ENCODE results near the gene C17orf113.

Gene C17orf113

DNA sequence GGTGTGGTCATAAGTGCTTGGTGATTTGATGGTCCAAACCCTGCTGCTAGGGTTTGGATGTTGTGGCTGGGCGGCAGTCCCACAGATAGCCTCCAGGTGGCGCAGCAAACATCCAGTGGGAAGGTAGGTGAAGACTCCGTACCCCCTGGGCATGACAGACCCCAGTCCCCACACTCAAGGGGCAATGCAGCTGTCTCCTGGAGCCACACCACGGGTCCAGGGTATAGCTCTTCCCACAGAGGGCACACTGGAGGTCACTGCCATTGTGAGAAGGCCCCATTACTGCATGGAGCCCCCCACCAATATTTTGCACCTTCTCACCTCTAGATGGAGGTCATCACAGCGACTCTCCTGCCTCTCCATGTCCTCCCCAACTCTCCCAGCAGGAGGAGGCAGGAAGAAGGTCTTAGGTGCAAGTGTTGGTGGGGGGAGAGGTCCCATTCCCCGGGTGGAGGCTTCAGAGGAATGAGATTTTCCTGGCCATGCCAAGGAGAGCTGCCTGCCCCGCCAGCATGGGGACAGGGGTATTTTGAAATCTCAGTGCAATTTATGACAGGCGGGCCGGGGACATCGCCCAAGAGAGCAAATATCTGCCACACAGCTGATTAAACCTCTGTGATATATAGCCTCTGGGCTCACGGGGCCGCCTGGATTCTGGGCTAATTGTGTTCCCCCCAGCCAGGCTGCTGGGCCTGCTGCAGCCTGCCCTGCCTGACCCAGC is 17.1 kb upstream of the C17orf113 start:
- TF ChIP-seq, protein P1, sequence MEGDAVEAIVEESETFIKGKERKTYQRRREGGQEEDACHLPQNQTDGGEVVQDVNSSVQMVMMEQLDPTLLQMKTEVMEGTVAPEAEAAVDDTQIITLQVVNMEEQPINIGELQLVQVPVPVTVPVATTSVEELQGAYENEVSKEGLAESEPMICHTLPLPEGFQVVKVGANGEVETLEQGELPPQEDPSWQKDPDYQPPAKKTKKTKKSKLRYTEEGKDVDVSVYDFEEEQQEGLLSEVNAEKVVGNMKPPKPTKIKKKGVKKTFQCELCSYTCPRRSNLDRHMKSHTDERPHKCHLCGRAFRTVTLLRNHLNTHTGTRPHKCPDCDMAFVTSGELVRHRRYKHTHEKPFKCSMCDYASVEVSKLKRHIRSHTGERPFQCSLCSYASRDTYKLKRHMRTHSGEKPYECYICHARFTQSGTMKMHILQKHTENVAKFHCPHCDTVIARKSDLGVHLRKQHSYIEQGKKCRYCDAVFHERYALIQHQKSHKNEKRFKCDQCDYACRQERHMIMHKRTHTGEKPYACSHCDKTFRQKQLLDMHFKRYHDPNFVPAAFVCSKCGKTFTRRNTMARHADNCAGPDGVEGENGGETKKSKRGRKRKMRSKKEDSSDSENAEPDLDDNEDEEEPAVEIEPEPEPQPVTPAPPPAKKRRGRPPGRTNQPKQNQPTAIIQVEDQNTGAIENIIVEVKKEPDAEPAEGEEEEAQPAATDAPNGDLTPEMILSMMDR (IDR thresholded peaks at IDR 0.05): peak; percentile 96

DNA sequence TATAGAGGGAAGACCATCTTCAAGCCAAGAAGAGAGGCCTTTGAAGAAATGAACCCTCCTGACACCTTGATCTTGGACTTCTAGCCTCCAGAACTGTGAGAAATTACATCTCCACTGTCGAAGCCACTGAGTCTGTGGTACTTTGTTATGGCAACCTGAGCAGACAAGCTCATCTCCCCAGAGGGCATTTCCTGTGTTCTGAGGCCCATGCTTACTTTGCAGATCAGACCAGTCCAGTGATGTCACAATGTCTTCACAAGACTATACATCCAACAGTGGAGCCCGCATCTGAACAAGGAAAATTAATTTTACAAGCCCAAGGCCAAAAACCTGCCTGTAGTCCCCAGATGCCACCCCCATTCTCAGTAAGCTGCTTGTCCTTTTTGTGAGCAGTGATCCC is 14.8 kb upstream of the C17orf113 start:
- TF ChIP-seq, protein P1 (IDR thresholded peaks at IDR 0.05): no peak

DNA sequence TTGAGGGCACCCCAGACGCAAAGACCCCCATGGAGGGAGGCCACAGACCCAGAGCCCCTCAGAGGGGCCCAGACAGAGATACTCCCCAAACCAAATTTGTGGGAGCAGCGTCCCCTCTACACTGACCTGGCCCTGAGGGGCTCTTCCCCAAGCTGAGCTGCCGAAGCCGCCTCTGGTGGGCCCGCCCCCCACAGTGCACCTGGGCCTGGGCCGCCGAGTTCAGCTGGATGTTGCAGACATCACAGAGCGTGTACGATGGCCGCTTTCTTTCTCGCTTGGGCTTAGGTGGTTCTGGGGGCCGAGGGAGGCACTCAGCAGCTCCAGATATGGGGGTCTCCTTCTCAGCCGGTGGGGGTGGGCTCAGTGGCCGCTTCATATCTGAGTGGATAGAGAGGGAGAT is 12.3 kb upstream of the C17orf113 start:
- TF ChIP-seq, protein P1 (IDR thresholded peaks at IDR 0.05): no peak

DNA sequence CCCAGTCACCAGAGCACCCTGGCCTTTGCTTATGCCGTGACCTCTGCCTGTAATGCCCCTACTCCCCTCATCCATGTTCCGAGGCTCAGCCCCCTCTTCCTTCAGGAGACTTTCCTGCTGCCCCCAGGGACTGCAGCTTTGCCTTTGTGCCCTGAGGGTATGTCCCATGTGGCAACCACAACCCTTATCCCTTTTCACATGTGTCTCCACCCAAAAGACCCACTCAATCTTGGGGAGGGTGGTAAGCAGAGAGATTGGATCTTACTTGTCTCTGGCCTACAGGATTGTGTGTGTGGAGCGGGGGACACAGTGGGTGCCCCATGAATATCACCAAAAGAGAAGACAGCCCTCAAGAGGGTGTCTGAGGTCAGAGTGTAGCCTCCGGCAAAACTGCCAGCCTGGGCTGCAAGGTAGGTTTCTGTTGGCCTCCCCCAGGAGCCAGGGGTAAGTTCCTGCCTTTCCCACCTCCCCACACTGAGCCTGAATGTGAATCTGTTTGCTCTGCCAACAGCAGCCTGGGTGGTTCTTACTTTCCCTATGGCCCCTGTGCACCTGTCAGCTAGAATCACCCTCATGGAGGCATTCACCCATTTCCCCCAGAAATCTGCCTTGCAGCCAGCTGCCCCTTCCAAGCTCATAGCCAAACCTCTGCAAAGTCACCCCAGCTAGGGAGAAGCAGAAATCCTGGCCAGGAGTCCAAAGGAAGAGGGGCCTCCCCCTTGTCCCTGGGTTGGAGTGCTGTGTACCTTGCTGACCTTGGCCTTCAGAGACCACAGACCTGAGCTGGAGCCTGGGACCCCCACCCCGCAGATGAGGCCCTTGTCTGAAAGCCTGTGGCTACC is 11.5 kb upstream of the C17orf113 start:
- TF ChIP-seq, protein P1 (IDR thresholded peaks at IDR 0.05): no peak

DNA sequence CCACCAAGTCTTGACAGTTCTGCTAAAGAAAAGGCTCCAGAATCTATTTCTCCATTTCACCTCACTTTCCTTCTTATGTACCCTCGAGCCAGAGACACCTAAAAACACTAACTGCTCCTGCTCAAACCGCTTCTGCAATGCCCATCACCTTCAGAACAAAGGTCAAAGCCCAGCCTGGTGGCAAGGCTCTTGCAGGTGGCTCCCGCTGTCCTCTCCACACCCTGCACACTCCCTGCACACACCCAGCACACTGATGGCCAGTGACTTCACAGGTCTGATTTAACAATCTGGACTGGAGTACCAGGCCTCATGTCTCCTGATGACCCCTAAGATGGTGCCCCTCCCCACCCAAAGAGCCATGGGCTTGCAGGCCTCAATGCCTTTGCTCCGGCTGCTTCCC is 9.8 kb upstream of the C17orf113 start:
- TF ChIP-seq, protein P1 (IDR thresholded peaks at IDR 0.05): no peak

DNA sequence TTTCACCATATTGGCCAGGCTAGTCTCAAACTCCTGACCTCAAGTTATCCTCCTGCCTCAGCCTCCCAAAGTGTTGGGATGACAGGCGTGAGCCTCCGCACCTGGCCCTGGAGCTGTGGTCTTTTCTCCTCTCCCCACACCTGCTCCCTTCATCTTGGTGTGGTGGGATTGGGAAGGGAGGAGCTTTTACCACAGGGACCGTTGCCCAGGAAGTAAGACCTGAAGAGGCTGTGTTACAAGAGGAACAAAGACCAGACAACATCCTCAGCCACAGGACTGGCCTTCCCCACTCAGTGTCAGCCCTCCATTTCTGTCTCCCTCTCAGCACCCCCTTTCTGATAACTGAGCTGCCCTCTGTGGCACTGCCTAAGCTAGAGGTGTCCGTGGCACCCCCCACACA is 9.4 kb upstream of the C17orf113 start:
- TF ChIP-seq, protein P1 (IDR thresholded peaks at IDR 0.05): no peak

DNA sequence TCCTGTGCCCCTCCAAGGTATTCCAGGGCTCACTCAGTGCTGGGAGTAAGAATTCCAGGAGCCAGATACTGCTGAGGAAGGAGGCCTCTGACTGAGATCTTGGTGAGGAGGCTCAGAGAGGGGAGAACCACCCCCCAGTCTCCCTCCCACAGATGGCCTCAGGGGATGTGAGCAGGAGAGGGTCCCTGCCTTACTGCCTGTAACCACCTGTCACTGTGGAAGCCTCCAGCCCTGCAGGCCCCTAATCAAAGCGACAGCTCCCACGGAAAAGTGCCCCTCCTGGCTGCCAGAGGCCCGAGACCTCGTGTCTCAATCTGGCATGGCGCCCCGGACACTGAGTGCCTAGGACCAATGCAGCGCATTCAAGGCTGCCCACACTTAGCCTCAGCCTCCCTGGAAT is 7.7 kb upstream of the C17orf113 start:
- TF ChIP-seq, protein P1 (IDR thresholded peaks at IDR 0.05): no peak
